Measurements from ENCODE around the gene ACTL6A.

The ACTL6A gene

GRCh38 chr3:179533274-179533673 lies 29.5 kb upstream of the ACTL6A start:
- DNase-seq (ENCODE audit: low spot score) = no peak
- in situ Hi-C loops (cut with MboI; ENCODE audit: low pct_unique_long_range_greater_than_20kb, low sequenced_read_pairs, unreplicated experiment) = no loop called here
- TF ChIP-seq CTCF (IDR thresholded peaks at IDR 0.05; ENCODE audit: extremely low read depth, insufficient read depth, missing control alignments) = no peak

- in situ Hi-C loops (cut with MboI; ENCODE audit: low pct_unique_long_range_greater_than_20kb, low sequenced_read_pairs, unreplicated experiment) = no loop called here
- TF ChIP-seq CTCF (IDR thresholded peaks at IDR 0.05; ENCODE audit: extremely low read depth, insufficient read depth, missing control alignments) = no peak
Observed at GRCh38 chr3:179536256-179536655, 26.5 kb upstream of the ACTL6A start.

DNA sequence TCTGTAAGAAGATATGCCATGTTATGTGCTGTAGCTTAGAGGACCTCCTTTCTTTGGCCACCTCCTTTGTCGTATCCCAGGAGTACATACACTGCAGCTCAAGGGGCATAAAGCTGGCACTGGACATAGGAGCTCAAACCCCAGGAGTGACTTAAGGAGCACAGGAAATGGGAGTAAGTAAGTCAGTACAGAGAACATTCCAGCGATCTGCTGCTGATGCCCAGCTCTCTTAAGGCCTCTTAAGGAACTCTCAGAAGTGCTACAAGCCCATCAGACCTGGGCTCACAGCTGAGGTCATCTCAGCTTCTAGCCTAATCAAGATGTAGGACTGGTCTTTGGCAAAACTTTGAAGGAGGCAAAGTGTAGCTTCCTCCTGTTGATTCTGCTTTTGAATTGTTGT lies 21.6 kb upstream of the ACTL6A start:
- DNase-seq (ENCODE audit: low spot score) = no peak
- in situ Hi-C loops (cut with MboI; ENCODE audit: low pct_unique_long_range_greater_than_20kb, low sequenced_read_pairs, unreplicated experiment) = no loop called here

More at GRCh38 chr3:179536256-179536655, 26.5 kb upstream of the ACTL6A start:
- DNase-seq (ENCODE audit: low spot score) = no peak

DNA sequence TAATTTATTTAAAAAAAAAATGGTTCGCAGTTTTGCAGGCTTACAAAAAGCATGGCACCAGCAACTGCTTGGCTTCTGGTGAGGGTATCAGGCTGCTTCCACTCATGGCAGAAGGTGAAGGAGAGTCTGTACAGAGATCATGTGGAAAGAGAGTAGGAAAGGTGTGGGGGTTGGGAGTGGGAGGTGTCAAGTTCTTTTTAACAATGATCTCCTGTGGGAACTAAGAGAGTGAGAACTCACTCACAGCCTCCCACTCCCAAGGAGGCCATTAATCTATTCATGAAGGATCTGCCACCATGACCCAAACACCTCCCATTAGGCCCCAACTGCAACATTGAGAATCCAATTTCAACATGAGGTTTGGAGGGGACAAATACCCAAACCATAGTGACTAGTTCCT lies 21.1 kb upstream of the ACTL6A start:
- in situ Hi-C loops (cut with MboI; ENCODE audit: low pct_unique_long_range_greater_than_20kb, low sequenced_read_pairs, unreplicated experiment) = no loop called here
- no peak for TF ChIP-seq CTCF (IDR thresholded peaks at IDR 0.05; ENCODE audit: extremely low read depth, insufficient read depth, missing control alignments)
- DNase-seq (ENCODE audit: low spot score) = no peak

More for the DNA sequence above, 21.6 kb upstream of the ACTL6A start:
- no peak for TF ChIP-seq CTCF (IDR thresholded peaks at IDR 0.05; ENCODE audit: extremely low read depth, insufficient read depth, missing control alignments)

DNA sequence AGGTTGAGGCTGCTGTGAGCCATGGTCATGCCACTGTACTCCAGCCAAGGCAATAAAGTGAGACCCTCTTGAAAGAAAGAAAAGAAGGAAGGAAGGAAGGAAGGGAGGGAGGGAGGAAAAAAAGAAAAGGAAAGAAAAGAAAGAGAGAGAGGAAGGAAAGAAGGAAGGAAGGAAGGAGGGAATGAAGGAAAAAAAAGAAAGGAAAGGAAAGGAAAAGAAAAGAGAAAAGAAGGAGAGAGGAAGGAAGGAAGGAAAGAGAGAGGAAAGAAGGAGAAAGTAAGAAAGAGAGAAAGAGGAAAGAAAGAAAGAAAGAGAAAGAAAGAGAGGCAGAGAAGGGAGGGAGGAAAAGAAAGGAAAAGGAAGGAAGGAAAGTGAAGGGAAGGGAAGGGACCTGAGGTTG lies 20.4 kb upstream of the ACTL6A start:
- TF ChIP-seq CTCF (IDR thresholded peaks at IDR 0.05; ENCODE audit: extremely low read depth, insufficient read depth, missing control alignments) = no peak
- in situ Hi-C loops (cut with MboI; ENCODE audit: low pct_unique_long_range_greater_than_20kb, low sequenced_read_pairs, unreplicated experiment) = no loop called here
- no peak for DNase-seq (ENCODE audit: low spot score)

GRCh38 chr3:179544981-179545645 lies 17.6 kb upstream of the ACTL6A start:
- DNase-seq (ENCODE audit: low spot score) = no peak
- no peak for TF ChIP-seq CTCF (IDR thresholded peaks at IDR 0.05; ENCODE audit: extremely low read depth, insufficient read depth, missing control alignments)
- in situ Hi-C loops (cut with MboI; ENCODE audit: low pct_unique_long_range_greater_than_20kb, low sequenced_read_pairs, unreplicated experiment) = no loop called here
